T-helper 22 cell (primary cell): ENCODE data around the gene FSTL3.
"Not testable (repeated sequence)": the region's sequence is repeated elsewhere in the genome, so short reads cannot be mapped to it uniquely, and the experiment has no call there.

Experiments
- DNase-seq: peaks from one replicate; pipeline ENCODE4 v3.0.0-alpha.2; 2020; ENCODE audit warnings: low read depth

Gene FSTL3

DNA sequence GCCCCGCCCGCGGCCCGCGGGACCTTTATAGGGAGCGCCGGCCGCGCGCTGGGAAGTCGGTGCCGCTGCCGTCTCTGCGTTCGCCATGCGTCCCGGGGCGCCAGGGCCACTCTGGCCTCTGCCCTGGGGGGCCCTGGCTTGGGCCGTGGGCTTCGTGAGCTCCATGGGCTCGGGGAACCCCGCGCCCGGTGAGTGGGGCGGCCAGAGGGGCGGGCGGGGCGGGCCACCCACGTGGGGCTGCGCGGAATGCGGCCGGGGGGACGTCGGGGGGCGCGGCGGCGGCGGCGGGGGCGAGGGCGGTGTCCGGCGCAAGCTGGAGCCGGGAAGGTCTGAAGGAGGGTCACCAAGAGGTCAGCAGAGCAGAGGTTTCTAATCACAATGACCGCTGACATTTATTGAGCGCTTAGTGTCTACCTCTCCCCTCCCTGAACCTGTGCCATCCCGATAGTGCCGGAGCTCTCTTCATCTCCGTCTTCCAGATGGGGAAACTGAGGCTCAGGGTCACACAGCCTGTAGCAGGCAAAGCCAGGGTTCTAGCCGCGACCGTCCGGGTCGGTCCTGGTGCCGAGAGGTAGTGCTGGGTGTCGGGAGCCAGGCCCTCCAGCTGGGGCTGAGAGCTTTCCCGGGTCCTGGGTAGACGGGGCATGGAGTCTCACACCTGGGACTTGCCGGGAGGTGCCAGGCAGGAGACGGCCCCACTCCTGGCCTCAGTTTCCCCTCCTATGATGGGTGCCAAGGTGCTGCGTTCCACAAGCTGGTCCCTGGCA lies at the start of gene FSTL3:
Gene FSTL3 (plus strand): TSS at position 54 of the 767 bp plus-strand sequence. CDS start 32 bp downstream, at position 86.
- no peak for DNase-seq

DNA sequence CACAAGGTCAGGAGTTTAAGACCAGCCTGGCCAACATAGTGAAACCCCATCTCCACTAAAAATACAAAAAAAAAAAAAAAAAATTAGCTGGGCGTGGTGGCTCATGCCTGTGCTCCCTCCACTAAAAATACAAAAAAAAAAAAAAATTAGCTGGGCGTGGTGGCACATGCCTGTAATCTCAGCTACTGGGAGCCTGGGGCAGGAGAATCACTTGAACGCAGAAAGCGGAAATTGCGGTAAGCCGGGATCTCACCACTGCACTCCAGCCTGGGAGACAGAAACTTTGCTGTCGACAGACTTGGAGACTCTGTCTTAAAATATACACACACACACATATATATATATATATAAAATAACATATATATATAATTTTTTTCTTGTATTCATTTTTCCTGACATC lies 49.6 kb upstream of the FSTL3 start:
- not testable (repeated sequence) for DNase-seq

DNA sequence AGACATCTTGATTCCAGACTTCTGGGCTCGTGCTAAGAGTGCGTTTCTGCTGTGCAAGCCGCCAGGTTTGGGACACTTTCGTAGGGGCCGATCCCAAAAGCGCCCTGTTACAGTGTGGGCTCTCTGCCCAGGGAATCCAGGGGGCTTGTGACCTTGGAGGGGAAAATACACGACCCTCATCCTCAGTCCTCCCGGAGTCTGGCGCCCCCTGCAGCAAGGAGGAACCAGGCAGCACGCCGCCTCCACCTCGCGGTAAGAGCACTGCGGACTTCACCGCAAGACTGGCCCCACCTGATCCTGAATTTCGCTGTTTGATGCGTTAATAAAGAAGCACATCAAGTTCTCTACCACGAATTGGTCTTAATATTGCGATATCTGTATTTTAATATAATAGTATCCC lies 48.0 kb upstream of the FSTL3 start:
- no peak for DNase-seq

DNA sequence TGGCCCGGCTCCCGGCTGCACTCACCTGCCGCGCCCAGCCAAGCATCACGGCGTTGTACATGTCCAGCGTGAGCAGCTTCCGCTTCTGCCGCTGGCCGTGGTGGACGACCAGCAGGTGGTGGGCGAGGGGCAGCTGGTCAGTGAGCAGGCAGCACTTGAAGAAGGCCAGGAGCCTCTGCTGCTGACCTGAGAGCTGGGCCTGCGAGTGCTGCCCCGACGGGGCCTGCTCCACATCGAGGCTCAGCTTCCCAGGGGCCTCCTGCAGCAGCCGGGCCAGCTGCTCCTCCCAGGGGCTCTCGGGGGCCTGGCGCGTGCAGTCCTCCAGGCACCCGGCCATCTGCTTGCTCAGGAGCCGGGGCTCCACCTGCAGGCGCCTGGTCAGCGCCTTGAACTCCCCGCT lies 46.7 kb upstream of the FSTL3 start:
- not testable (repeated sequence) for DNase-seq

DNA sequence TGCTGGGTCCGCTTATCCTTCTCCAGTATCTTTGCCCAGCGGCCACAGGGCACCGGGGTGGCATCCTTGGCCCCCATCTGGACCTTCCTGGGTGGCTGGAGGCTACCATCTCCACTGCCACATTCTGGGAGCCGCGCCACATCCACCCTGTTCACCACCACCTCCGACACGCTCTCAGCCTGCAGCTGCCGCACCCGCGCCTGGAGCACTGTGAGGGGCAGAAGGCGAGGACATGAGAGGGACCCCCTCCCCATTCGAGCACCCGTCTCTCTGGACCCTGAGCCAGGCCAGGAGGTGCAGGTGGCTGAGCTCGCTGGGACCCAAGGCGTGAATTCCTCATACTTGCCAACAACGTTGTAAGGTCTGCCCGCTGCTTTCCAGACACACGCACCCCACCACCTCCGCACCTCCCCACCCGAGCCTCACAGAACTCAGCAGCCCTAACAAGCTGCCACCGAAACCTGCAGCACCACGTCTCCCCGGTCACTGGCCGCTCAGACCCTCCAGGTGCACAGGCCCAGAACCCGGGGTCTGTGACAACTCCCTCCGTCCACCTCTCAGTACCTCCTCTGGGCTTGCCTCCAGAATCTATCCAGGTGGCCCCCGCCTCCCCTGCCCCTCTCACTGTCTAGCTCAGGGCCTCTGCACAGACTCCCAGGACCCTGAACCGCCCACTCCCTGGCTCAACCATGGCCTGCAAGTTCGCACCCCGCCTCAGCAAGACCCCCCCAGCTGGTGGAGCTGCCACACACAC lies 46.1 kb upstream of the FSTL3 start:
- no peak for DNase-seq

DNA sequence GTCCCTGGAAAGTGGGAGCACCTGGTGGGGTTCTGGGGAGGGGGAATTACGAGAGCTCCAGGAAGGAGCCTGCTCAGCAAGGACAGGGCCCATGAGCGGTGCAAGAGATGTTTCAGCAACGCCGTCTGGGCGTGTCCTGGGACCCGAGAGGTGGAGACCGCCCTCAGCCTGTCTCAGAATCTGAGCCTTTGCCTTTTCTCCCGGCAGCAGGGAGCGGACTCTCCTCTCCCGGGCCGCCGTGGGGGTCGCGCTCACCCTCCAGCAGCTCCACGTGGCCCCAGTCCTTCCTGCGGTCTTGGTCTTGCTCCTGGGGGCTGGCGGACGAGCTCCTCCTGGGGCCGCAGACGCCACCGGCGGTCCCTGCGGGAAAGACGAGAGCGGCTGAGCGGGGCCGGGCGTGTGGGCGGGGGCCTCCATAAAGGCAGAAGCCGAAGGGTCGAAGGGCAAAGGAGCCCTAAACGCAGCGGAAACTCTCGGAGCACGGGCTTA lies 43.6 kb upstream of the FSTL3 start:
- no peak for DNase-seq

DNA sequence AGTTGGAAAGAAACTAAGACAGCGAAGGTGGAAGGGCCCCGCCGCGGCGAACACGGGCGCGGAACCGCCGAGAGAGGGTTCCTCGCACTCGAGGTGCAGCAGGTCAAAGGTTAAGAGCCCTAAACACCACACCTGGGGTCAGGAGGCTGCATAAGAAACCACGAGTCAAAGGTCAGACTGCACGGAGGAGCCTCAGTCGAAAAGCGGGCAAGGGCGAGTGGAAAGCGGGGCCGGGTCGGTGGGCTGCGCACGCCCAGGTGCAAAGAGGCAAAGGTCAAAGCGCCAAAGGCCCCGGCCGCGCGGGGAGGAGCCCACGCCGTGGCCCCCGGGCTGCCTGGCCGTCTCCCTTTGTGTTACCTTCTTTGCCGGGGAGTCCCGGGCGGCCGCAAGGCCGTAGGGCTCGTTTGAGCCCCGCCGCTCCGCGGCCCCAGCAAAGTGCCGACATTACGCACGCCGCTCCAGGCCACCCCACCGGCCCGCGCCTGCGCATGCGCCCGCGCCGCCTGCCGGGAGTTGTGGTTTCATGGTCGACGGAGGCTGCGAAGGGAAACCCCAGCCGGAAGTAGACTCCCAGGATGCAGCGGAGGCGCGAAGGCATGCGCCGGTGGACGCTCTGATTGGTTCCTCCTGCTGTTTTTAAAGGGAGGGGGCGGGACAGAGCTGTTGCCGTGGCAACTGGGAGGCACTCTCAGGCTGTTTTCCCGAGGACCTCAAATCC lies 43.0 kb upstream of the FSTL3 start, which contains the start of gene POLRMT:
Gene POLRMT (minus strand): TSS at position 470 of the 718 bp plus-strand sequence. CDS start 25 bp downstream, at position 445.
- DNase-seq, result peak; percentile 95

DNA sequence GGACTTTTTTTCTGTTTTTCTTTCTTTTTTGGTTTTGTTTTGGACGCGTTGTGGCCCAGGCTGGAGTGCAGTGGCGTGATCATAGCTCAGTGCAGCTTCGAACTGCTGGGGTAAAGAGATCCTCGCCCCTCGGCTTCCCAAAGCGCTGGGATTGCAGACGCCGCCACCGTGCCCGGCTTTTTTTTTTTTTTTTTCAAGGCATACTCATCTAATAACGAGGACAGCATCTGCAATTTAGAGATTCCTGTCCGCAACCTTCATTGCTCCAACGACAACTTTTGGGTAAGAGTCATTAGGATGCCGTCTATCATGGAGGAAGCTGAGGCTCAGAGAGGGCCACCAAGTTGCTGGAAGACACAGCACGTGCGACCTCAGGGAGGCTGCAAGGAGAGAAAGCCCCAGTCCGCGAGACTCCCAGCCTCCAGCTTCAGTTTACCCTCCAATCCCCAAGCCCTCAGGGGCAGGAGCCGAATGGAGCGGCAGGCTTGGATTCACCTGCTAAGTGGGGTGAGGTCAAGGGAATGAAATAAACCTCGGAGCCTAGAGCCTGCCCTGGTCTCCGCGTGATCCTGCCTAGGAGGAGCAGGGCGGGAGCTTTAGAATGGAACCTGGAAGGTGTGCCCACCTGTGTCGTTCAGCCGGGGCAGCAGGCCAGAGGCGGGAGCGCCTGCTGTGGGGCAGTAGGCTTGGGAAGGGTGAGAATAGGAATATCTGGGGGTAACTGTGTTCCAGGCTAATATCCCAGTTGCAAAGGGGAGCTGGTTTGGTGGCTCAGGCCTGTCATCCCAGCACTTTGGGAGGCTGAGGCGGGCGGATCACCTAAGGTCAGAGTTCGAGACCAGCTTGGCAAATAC lies 42.2 kb upstream of the FSTL3 start:
- DNase-seq, result no peak

DNA sequence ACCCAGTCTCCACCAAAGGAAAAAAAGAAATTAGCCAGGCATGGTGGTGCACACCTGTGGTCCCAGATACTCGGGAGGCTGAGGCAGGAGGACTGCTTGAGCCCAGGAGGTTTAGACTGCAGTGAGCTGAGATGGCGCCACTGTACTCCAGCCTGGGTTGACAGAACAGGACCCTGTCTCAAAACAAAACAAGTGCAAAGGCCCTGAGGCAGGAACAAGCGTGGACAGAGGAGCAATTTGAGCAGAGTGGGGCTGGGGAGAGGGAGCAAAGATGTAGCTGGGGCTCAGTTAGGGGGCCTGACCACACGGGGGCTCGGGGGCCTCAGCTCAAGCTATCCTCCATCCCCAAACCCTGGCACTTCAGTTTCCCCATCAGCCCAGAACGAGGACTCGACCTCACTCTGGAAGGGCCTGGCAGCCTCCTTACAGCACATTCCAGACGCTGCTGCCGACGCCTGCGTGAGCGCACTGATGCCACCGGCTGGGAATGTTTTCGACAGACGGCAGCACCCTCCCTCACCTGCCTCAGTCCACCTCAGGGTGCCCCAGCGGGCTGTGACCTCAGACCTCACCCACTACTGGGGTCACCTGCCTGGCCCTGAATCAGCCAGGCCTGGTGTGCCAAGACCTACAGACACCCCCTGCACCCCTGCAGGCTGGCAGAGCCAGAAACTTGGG lies 41.1 kb upstream of the FSTL3 start:
- no peak for DNase-seq

DNA sequence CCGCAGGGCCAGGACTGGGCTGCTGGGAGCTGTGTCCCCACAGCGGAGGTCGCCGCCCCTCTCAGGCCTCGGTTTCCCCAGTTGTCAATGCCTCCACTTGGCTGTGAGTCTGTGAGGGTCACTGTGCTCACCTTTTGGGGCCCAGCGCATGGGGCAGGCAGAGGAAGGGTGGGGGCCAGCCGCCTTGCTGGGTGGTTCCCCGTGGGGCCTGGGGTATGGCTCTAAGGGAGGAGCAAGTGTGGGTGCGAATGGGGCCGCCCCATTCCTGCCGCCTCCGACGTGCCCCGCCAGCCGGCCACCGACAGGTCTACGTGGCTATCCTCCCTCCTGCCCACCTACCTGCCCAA lies 37.3 kb upstream of the FSTL3 start:
- no peak for DNase-seq

DNA sequence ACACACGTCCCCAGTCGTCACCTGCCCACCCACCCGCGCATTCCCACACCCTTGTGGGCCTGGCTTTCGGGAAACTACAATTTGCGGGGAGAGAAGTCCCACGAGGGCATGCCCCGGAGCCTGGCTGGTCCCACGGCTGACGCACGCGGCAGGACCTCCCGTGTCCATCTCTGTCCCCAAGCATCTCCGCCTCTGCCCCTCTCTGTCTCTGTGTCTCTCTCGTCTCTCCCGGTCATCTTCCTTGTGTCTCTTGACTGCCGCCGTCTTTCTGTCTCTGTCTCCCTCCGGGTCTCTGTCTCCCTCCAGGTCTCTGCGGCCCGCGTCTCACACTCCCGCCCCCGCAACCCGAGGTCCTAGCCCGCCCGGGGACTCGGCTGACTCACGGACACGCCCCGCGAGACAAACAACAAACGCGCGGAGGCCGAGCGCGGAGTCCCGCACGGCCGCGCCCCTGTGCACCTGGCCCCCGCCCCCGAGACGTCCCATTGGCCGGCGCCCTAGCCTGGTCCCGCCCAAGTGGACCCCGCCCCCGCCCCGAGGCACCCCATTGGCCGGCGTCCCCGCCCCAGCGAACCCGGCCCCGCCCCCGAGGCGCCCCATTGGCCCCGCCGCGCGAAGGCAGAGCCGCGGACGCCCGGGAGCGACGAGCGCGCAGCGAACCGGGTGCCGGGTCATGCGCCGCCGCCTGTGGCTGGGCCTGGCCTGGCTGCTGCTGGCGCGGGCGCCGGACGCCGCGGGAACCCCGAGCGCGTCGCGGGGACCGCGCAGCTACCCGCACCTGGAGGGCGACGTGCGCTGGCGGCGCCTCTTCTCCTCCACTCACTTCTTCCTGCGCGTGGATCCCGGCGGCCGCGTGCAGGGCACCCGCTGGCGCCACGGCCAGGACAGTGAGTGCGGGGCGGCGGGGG lies 36.7 kb upstream of the FSTL3 start, which contains the start of gene FGF22:
Gene FGF22 (plus strand): TSS at position 627 of the 908 bp plus-strand sequence. CDS start 47 bp downstream, at position 674.
- peak; percentile 94 for DNase-seq

DNA sequence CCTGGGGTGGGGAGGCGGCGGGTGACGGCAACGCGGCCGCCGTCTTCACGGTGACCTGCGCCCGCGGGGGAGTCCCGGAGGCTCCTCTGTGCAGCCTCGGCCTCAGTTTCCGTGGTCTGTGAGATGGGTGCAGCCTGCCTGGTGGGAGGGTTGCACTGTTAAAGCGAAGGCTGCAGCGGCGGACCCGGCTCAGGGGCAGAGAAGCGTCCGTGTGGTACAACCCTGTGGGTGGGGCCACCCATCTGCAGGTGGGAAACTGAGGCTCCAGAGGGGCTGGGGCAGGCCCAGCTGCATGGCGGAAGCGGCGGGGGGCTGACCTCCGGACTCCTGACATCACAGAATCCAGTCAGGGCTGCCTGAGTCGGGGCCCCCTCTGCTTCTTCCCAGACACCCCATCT lies 36.0 kb upstream of the FSTL3 start:
- DNase-seq, result no peak

DNA sequence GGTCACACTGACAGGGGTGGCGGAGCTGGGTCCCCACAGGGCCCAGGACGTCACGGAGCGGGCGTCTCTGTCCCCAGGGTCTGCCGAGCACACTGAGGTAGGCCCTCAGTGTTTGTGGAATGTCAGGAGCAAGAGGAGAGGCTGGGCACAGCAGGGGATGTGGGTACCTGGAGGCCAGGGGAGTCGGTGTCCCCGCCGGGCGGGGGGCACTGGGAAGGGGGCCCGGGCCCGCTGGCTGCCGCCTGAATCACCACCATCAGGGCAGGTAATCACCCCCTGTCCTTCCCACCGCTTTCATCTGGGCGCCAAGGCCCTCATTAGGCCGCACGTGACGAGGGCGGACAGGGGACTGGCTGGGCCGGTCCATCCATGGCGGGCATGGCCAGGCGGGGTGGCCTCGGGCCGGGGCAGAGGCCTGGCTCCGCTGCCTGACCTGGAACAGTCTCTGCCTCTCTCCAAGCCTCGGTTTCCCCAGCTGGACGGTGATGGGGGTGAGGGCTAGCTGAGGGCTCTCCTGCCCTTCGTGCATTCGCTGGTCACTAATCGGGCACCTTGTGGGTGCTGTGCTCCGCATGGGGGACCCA lies 35.5 kb upstream of the FSTL3 start:
- no peak for DNase-seq

DNA sequence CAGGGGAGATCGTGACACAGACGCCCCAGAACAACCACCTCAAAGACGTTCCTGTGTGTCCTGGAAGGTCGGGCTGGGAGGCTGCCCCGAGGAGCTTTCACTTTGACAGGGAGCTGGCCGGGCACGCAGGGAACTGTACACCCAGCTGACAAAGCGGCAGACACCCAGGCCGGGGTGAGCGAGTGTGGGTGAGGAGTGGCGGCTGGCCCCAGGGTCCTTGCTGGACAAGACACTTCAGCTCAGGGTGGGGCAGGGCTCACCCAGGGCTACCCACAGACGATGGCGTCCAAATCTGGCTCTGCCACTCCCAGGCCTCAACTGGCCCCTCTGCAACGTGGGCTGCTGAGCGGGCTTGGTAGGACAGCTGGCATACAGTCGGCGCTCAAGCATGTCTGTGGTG lies 34.5 kb upstream of the FSTL3 start:
- DNase-seq, result no peak

DNA sequence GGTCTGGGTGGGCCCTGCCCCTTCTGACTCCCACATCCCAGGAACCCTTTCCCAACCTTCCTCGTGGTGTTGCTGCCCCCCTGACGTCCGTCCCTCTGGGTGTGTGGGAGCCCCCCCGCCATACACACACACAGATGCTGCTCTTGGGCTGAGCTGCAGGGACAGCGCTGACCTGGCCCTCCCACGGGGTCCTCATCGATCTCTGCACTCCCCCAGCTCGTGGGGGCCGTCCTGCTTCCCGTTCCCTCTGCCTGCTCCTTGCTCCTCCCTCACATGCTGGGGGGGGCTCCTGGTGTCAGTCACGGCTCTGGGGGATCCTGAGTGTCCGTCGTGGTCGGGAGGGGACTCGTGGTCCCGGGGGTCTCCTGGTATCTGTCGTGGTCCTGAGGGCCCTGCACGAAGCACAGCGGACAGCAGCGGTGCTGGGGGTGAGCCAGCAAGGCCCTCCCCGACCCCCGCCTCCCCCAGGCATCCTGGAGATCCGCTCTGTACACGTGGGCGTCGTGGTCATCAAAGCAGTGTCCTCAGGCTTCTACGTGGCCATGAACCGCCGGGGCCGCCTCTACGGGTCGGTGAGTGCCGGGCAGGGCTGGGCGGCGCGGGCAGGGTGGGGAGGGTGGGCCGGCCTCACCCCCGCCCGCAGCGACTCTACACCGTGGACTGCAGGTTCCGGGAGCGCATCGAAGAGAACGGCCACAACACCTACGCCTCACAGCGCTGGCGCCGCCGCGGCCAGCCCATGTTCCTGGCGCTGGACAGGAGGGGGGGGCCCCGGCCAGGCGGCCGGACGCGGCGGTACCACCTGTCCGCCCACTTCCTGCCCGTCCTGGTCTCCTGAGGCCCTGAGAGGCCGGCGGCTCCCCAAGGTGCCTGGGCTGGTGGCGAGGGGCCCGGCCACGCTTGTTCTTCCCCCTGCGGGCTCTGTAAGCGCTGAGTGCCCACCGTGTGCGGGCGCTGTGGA lies 33.1 kb upstream of the FSTL3 start:
- DNase-seq, result no peak

DNA sequence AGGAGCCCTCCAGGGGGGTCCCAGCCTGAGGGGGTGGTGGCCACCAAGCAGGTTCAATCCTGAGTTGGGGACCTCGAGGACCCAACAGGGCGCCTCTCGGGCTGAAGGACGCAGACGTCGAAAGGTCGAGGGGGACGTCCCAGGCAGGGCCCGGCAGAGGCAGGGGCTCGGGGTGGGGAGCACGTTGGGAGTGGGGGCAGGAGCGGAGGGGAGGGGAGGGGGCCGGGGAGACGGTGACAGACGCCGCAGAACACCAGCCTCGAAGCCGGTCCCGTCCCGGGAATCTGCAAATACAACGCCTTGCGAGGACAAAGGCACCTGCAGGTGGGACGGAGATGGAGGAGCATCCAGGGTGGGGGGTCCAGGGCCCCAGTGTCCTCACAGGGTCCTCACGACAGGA lies 32.5 kb upstream of the FSTL3 start:
- no peak for DNase-seq

DNA sequence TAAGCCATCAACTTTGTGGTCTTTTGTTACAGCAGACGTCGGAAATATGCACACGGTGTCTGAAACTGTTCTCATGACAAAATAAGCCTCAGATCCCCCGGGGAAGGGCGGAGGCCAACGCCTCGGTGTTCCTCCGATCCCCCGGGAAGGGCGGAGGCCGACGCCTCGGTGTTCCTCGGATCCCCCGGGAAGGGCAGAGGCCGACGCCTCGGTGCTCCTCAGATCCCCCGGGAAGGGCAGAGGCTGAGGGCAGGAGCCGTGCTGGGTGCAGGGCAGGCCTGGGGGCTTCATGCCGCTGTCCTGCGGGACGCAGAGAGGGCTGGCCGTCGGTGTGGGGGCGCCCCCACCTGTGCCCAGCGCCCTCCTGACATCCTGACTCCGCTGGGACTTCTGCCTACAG lies 31.8 kb upstream of the FSTL3 start:
- no peak for DNase-seq

DNA sequence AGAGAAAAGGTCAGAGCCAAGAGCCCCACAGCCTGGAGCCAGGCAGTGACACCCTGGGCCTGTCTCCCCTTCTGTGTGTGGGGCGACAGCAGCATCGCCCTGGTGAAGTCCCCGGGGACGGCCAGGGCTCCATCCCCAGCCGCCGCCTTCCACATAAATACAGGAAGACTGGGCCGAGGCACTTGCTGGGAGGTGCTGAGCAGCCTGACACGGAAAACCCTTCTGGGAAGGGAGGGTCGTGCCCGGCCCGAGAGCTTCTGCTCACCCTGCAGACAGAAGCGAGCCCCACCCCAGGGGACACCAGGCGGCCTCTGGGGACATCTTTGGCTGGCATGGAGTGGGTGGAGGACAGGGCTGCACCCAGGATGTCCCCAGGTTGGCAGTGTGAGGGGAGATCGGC lies 31.4 kb upstream of the FSTL3 start:
- DNase-seq, result no peak
